Activated gamma-delta T cell treated with Interleukin-2 at 50 U/mL for 16 hours (primary cell): Measurements from ENCODE around the gene TOX2.
"Not testable (repeated sequence)": the region's sequence is repeated elsewhere in the genome, so short reads cannot be mapped to it uniquely, and the experiment has no call there.

Experiments
- DNase-seq: peaks from one replicate; pipeline ENCODE4 v3.0.0-alpha.2; 2020

TOX2 gene

GRCh38 chr20:44038681-44039123, 124.0 kb downstream of the TOX2 start:
- no peak for DNase-seq

DNA sequence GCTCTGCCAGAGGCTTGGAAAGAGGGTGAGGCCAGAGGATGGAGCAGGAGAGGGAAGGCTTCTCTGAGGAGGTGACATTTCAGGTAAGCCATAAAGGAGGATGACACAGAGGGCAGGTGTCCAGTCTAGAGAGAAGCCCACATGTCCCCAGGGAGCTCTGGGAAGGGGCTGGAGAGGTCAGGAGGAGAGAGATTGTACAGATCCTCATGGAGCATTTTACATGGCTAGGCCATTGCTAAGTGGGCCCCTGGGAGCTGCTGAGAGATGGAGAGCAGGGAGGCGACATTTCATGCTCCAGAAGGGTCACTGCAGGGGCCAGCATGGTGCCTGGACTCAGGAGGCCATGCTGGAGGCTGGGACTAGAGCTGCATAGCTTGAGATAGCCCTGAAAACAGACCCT, 124.5 kb downstream of the TOX2 start:
- DNase-seq, result no peak

DNA sequence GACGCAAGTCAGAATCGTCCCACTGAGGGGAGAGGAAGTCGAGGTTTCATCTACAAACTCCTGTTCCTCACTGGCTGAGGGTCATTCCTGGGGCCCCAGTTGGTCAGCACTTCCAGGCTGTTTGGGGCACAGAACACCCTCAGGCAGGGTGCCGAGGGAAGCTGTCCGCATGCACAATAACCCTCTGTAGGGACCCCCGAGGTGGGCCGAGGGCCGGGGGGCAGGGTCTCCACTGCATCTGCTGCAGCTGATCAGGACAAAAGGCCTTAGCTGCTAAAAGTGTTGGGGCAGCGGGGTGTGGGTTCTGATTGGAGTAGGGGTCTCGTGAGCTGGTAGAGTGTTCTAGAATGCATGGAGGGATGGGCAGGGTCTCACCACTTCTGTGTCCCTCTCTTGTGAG, 125.1 kb downstream of the TOX2 start:
- DNase-seq, result no peak

GRCh38 chr20:44040202-44040915, 125.7 kb downstream of the TOX2 start:
- DNase-seq, result no peak

GRCh38 chr20:44041001-44041400, 126.3 kb downstream of the TOX2 start:
- no peak for DNase-seq

- not testable (repeated sequence) for DNase-seq
Observed at GRCh38 chr20:44044712-44045111, 130.1 kb downstream of the TOX2 start.

DNA sequence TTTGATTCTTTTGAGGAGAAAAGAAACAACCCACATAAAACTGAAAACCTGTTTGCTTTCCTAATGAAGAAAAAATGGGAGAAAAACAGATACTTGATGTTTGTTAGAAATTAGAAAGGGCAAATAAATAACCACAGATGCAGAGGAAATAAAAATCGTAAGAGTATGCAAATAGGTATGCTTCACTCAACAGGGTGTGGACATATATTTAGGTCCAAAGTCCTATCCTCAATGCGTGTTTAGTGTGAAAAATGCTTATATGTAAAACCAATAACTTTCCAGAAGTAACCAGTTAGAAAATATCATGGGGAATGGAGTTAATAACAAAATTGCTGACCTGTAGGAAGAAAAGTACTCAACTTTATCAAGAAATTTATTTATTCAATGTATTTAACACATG, 135.7 kb downstream of the TOX2 start:
- DNase-seq, result no peak

- DNase-seq, result no peak
Observed at GRCh38 chr20:44050925-44051660, 136.4 kb downstream of the TOX2 start.

- DNase-seq, result no peak
Observed at GRCh38 chr20:44051661-44052000, 137.0 kb downstream of the TOX2 start.

GRCh38 chr20:44052166-44052565, 137.5 kb downstream of the TOX2 start:
- DNase-seq, result no peak

- no peak for DNase-seq
Observed at GRCh38 chr20:44053046-44053445, 138.4 kb downstream of the TOX2 start.

DNA sequence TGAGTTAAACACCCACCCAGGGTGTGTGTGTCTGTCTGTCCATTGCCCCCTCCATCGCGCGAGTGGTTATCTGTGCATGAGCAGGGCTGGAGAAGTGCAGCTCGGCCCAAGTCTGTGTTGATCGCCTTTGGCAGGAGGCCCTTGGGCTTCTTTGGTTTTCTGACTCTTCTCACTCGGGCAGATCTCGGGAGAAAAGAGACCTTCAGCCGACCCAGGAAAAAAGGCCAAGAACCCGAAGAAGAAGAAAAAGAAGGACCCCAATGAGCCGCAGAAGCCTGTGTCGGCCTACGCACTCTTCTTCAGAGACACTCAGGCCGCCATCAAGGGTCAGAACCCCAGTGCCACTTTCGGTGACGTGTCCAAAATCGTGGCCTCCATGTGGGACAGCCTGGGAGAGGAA, 139.5 kb downstream of the TOX2 start:
- no peak for DNase-seq

GRCh38 chr20:44054849-44055248, 140.2 kb downstream of the TOX2 start:
- DNase-seq, result no peak

- DNase-seq, result peak; percentile 55
Observed at GRCh38 chr20:44056010-44056698, 141.5 kb downstream of the TOX2 start.

DNA sequence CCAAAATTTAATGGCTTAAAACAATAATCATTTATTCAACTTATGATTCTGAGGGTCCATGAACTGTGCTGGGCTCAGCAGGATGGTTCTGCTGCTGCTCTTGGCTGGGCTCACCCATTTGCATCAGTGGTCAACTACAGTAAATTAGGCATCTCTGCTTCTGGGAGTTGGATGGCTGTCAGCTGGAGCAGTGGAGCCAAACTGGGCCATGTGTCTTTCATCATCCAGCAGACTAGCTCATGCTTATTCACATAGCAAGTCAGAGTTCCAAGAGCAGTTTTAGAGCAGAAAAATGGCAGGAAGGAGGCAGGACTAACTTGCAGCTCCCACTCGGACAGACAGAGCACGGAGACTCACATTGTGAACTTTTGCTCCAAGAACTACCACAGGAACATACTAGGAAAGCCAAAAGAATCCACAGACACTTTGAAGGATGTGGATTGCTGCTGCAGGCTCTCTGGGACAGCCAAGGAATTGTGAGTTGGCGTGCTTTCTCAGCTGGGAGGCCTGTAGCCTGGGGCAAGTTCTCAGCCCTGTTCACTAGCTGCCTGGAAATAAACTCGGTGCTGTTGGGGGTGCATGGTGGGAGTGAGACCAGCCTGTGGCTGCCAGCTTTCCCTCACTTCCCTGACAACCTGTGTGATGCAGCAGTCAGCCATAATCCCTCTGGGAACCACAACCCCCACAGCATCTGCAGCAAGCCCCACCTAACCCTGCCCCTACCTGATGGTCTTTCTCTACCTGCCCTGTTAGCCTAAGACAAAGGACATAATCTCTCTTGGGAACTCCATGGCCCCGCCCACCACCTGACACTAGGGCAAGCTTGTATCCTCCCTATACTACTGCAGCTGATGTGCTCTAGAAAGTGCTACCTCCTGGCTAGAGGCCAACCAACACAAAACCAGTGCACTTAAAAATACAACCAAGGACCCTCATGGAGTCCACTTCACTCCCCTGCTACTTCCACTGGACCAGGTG, 143.3 kb downstream of the TOX2 start:
- no peak for DNase-seq

- DNase-seq, result no peak
Observed at GRCh38 chr20:44064501-44065400, 150.1 kb downstream of the TOX2 start.

GRCh38 chr20:44065401-44066340, 151.0 kb downstream of the TOX2 start:
- DNase-seq, result no peak

DNA sequence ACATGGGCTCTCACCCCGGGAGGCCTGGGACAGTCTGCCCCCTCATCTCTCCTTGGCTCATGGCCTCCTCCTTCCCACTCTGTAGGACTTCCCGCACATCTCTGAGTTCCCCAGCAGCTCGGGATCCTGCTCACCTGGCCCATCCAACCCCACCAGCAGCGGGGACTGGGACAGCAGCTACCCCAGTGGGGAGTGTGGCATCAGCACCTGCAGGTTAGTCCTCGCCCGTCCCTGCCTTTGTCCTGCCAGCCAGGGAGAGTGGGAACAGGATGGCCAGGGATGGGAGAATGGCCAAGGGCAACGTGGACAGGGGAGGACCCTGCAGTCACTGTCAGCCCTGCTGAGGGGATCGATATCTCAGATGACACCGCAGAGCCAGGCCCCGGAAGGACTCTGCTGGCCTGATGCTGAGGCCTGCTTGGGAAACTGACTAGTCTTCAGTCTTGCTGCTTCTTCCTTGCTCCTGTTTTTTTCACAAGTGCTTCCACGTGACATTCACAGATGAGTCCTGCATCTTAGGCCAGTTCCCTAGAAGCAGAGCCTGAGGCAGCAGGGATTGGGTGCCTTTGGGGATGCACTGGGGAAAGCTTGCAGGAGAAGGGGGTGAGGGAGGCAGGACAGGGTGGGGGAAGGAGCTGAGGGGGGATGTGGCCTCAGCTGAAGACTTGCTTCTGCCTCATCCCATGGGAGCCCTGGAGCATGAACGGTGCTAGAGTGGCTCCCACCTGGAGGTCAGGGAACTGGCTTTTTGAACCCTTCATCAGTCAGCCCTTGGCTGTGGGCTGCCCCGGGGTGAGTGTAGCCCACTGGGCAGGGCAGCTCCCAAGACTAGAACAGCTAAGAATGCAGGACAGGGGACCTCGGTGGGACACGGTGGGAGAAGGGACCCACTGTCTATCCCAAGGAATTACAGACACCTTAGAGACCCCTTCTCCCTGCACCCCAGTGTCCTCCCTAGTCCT, 152.3 kb downstream of the TOX2 start:
- no peak for DNase-seq

DNA sequence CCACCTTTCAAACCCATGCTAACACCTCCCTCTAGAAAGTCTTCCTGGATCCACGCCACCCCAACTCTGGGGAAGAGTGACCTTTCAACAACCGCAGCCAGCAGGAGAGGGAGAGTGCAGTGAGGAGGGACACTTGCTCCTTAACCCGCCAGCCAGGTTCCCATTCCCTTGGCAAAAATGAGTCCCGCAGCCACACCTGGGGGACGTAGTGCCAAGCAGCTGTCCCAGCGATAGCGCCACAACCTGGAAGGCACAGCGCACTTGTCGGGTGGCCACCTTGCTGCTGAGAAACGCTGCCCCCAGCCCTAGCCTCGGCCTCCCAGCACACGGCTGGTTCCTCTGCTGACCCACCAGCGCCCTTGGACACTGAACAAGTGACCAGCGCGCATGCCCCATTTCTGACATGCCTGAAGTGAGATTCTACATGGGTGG, 153.0 kb downstream of the TOX2 start:
- no peak for DNase-seq
